ENCODE measurements around the gene PHACTR2. TPM values are rescaled to one million over a fixed set of nuclear protein-coding genes. Genes with fewer than 3 reads are reported as not detected.
A peak's percentile ranks its signal among the peaks of the same experiment; 100 is the strongest.

The PHACTR2 gene
- total RNA-seq, 1 donor = 51.4 TPM

- no peak for TF ChIP-seq CTCF (IDR thresholded peaks at IDR 0.05; ENCODE audit: insufficient read depth, low read depth, low read length)
- DNase-seq (ENCODE audit: low read depth) = no peak
- H3K4me3 ChIP-seq (ENCODE audit: low read depth, low read length) = no peak overlapping the region
Observed at GRCh38 chr6:143698759-143699429, 21.1 kb downstream of the PHACTR2 start.

- no peak for TF ChIP-seq CTCF (IDR thresholded peaks at IDR 0.05; ENCODE audit: insufficient read depth, low read depth, low read length)
- no peak for DNase-seq (ENCODE audit: low read depth)
- no peak overlapping the region for H3K4me3 ChIP-seq (ENCODE audit: low read depth, low read length)
Observed at GRCh38 chr6:143699430-143699825, 21.7 kb downstream of the PHACTR2 start.

GRCh38 chr6:143700684-143701348 lies 23.1 kb downstream of the PHACTR2 start:
- H3K4me3 ChIP-seq (ENCODE audit: low read depth, low read length) = no peak overlapping the region
- TF ChIP-seq CTCF (IDR thresholded peaks at IDR 0.05; ENCODE audit: insufficient read depth, low read depth, low read length) = no peak
- peak; percentile 79 for DNase-seq (ENCODE audit: low read depth)

- H3K4me3 ChIP-seq (ENCODE audit: low read depth, low read length) = no peak overlapping the region
- TF ChIP-seq CTCF (IDR thresholded peaks at IDR 0.05; ENCODE audit: insufficient read depth, low read depth, low read length) = no peak
- DNase-seq (ENCODE audit: low read depth) = peak; percentile 42
Observed at GRCh38 chr6:143701349-143702234, 23.8 kb downstream of the PHACTR2 start.

- no peak for TF ChIP-seq CTCF (IDR thresholded peaks at IDR 0.05; ENCODE audit: insufficient read depth, low read depth, low read length)
- no peak overlapping the region for H3K4me3 ChIP-seq (ENCODE audit: low read depth, low read length)
- DNase-seq (ENCODE audit: low read depth) = no peak
Observed at GRCh38 chr6:143705569-143705968, 27.8 kb downstream of the PHACTR2 start.

GRCh38 chr6:143707697-143708096 lies 29.9 kb downstream of the PHACTR2 start:
- no peak overlapping the region for H3K4me3 ChIP-seq (ENCODE audit: low read depth, low read length)
- no peak for TF ChIP-seq CTCF (IDR thresholded peaks at IDR 0.05; ENCODE audit: insufficient read depth, low read depth, low read length)
- DNase-seq (ENCODE audit: low read depth) = no peak
